Measurements from ENCODE around the gene BACE2.

Gene BACE2

GRCh38 chr21:41167348-41168342 lies at the start of gene BACE2:
TSS of gene BACE2 (plus strand) at chr21:41168160. CDS start at chr21:41168264, 104 bp downstream.
- DNase-seq (ENCODE audit: low read depth in 1 of 2, low spot score in 1 of 2), result no peak

DNA sequence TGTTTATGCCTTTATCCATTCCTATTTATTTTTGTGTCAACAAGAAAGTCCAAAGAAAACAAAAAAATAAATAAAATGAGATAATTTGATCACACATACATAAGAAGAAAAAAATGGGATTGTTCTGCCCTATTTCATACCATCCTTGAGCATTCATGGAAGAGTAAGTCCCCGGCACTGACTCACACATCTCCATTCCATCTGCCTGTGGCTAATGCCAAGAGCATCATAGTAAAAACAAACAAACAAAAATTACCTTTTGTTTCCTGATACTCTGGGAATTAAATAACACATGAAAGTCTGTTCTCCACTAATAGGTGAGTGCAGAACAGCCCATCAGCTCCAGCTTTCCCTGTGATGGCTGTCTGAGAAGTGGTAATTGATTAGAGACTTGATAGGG lies 48.1 kb upstream of the BACE2 start:
- no peak for DNase-seq (ENCODE audit: low read depth in 1 of 2, low spot score in 1 of 2)

DNA sequence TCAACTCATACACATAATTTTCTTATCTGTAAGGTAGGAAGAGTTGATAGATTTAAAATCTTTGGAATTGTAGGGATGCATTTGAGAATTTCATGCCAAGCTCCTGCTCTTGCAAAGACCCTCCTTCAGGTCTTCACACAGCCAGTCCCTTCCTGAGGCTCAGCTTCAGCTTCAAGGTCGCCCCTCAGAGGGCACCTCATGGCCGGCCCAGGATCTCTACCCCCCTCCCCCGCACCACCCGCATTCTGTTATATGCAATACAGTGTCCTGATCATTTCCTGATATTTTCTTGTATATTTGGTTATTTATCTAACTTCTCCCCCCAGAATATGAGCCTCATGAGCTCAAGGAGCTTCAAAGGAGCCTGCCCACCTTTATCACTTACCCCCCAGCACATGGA lies 47.0 kb upstream of the BACE2 start:
- no peak for DNase-seq (ENCODE audit: low read depth in 1 of 2, low spot score in 1 of 2)

DNA sequence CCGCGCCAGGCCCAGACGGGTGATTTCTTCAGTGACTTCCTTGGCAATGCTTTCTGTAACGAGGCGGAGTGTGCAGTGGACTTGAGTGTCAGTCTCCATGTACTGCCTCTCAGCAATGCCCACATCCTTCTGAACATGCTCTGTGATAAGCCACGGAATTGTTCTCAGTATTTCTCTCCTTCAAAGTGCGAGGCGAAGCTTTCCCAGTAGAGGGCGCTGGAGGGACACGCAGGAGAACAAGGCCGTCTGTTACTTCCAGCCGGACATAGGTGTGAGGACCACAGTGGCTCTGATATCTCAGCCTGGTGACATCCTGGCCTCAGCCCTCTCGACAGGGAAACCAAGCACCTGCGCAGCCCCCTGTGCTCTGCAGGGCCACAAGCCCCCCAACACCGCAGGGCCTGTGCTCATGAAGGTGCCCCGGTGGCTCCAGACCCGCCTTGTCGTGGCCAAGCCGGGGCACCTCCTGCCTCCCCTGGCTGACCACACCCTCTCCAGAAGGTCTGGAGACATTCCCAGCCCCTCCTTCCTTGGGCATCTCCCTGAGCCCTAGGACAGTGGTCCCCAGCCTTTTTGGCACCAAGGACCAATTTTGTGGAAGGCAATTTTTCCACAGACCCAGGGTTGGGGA lies 46.1 kb upstream of the BACE2 start:
- DNase-seq (ENCODE audit: low read depth in 1 of 2, low spot score in 1 of 2), result no peak

DNA sequence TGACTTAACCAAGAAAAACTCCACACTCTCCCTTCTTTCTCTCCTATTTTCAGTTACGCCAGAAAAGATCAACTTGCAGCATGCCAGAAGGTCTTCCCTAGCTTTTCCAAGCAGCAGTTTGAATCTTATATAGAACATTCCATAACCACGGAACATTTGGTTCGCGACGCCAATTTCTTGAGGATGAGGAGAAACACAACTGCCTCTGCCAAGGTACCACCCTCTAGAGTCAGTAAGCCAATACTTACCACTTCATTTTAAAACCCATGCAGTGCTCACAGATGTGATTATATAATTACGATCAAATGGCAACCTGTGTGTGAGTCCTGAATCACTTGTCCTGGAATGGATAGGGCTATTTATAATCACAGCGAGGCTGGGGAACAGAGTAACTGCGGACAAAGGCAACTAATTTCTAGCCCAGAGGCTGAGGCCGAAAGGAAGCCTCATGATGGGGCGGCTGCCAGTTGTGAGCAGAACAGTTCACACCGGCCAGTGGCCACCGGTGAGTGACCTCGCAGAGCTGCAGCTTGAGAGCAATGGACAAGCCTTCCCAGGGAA lies 43.2 kb upstream of the BACE2 start:
- no peak for DNase-seq (ENCODE audit: low read depth in 1 of 2, low spot score in 1 of 2)

DNA sequence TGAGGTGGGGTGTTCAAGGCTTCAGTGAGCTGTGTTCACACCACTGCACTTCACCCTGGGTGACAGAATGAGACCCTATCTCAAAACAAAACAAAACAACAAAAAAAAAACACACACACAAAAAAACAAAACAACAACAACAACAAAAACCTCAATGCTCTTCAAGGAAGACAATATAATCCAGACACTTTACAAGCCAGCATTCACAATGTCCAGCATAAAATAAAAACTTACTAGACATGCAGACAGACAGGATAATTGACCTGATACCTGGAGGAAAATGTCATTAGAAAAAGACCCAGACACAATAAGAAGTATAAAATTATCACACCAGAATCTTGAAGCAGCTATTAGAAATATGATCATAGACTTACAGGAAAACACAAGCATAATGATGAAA lies 39.0 kb upstream of the BACE2 start:
- no peak for DNase-seq (ENCODE audit: low read depth in 1 of 2, low spot score in 1 of 2)

DNA sequence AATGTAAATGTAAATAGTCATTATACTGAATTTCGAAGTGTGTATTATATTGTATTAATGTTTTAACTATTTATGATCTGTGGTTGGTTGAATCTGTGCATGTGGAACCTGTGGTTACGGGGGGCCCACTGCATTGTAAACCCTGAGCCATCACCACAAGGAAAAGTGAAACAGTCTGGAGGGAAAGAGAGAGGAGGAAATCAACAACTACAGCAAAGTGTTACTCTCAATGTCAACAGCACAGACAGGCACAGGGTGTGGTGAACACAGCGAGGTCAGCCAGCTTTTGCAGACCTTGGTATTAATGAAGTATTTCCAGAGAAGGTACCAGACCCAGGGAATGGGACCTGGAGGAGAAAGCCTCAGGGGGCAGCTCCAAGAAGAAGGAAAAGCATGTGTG lies 37.1 kb upstream of the BACE2 start:
- DNase-seq (ENCODE audit: low read depth in 1 of 2, low spot score in 1 of 2), result no peak

DNA sequence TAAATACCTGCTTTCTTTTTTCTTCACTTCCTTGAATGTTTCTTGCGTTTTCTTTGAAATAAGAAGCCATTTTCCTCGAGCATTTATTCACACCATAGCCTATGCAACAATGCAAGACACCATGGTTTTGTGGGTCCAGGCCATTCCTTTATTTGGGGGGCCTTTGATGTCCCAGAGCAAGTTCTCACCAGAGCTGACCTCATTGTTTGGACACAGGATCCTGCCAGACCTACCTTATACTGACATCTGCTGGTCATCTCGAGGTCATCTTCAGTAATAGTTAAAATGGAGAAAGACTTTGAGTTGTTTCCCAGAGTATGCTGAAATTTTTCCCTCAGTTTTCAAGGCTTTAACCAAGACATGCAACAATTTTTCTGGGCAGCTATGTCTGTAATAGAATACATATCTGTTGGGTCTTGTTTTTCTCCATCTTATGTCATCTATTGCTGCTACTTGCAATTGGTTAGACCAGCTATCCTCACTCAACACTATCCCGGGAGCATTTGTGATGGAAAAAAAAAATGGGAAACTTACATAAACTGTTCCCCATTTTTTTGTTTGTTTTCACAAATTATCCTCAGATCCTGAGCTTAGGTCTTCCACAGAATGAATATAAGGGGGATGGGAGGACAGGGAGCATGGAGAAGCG lies 34.0 kb upstream of the BACE2 start:
- no peak for DNase-seq (ENCODE audit: low read depth in 1 of 2, low spot score in 1 of 2)

DNA sequence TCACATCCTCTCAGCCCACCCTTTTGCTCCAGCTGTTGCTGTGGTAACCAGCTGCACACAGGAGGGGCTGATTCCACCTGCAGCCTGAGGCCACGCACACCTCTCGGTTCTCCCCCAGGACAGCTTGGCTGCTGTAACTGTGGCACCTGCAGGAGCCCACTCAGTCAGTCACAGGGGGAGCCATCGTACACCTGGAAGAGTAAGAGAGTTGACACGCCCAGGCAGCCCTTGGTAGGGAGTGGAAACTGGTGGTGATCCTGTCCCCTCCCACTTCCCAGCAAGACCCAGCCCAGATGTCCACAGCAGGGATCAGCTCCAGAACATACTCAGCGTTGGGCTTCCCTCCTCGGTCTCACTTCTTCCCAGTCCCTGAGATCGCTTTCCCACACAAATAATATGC lies 32.2 kb upstream of the BACE2 start:
- DNase-seq (ENCODE audit: low read depth in 1 of 2, low spot score in 1 of 2), result no peak

DNA sequence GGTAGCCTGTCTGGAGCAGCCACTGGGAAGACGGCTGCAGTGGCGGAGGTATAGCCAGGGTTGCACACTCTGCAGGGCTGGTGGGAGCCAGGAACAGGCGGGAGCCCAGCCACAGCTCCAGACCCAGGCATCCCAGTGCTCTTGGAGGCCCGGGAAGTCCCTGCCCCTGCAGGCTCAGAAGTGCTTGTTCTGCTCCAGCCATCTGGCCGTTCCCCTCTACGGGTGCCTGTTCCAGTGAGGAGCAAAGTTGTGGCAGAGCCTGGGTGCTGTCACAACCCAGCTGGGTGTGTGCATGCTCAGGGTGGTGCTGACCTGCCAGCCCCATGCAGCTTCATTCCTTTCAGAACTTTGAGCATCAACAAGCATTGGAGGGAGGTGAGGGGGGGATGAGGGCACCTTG lies 31.7 kb upstream of the BACE2 start:
- no peak for DNase-seq (ENCODE audit: low read depth in 1 of 2, low spot score in 1 of 2)

GRCh38 chr21:41137401-41137800 lies 30.6 kb upstream of the BACE2 start:
- DNase-seq (ENCODE audit: low read depth in 1 of 2, low spot score in 1 of 2), result no peak

DNA sequence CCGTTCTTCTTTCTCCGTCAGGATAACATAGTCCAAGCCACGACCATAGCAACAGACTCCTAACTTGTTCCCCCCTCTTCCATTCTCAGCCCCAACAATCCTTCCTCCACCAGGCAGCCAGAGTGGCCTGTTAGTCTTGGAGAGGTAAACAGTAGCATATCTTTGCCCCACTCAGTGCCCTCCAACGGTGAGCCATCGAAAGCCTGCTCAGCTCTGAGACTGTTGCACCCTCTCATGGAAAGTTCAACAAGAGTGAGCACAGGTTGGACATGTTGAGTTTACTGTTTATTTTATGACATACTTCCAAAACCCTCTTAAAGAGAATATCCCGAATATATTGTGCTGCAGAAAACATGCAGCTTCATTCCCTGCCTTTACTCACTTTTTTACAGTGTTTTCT lies 30.1 kb upstream of the BACE2 start:
- DNase-seq (ENCODE audit: low read depth in 1 of 2, low spot score in 1 of 2), result no peak

- no peak for DNase-seq (ENCODE audit: low read depth in 1 of 2, low spot score in 1 of 2)
Measured at GRCh38 chr21:41138711-41139110, 29.2 kb upstream of the BACE2 start.

DNA sequence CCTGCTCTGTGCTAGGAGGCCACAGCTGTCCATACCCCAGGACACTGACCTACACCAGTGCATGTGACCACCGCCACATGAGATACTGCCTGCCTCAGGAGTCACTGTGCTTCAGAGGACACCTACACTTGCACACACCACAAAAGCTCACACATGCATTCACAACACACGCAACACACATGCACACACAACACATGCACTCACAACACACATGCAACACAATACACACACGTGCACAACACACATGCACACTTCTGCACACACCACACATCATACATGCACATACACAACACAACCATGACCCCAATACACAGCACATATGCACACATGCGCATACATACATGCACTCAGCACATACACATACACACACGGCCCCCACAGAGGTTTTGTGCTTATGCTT lies 28.7 kb upstream of the BACE2 start:
- no peak for DNase-seq (ENCODE audit: low read depth in 1 of 2, low spot score in 1 of 2)

DNA sequence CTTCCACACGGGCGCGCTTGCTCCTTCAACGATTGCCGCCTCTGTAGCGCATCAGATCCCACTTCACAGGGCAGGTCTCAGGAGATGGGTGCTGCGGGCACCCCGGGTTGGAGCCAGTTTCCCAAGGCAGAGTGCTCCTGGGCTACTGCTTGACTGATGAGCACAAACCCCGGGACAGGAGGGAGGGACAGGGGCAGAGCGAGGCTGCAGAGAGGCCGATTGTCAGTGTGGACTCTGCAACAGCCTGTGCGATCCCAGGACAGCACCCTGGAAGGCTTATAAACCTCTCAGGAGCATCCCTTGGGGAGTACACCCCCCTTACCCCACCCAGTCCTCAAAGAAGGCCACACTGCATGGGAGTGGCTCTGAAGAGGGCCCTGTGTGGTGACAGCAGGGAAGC lies 28.0 kb upstream of the BACE2 start:
- no peak for DNase-seq (ENCODE audit: low read depth in 1 of 2, low spot score in 1 of 2)

- DNase-seq (ENCODE audit: low read depth in 1 of 2, low spot score in 1 of 2), result no peak
Measured at GRCh38 chr21:41141031-41141457, 26.9 kb upstream of the BACE2 start.

DNA sequence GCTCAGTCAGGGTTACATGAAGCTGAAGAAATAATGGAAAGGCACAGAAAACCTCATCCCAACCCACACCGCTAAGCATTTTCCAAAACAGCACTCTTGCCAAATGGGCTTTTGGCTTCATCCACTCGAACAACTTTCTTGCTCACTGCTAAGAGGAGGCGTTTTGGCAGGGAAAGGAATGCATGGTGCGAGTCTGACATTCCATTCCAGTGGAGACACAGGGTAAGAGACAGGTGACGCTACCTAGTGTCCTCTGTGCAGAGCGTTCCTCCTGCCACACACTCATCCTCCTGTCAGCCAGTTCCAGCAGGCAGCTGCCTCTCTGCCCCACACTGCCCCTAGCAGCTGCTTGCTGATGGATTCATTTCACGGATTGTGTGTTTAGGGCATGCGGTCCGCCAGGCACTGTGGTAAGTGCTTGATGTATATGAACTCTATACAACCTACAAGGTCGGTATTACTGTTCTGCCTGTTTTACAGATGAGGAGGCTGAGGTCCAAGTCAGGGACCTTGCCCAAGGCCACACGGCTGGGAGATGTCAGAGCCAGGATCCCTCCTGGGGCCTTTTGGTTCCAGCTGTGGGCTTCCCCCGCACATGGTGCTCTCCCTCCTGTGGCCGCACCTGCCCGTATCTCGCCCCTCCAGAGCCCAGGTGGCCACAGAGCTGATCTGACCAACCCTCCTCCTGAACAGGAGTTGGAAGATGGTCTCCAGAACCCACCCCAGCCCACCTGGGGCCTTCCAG lies 25.7 kb upstream of the BACE2 start:
- no peak for DNase-seq (ENCODE audit: low read depth in 1 of 2, low spot score in 1 of 2)

- DNase-seq (ENCODE audit: low read depth in 1 of 2, low spot score in 1 of 2), result no peak
Measured at GRCh38 chr21:41143596-41144325, 24.2 kb upstream of the BACE2 start.

DNA sequence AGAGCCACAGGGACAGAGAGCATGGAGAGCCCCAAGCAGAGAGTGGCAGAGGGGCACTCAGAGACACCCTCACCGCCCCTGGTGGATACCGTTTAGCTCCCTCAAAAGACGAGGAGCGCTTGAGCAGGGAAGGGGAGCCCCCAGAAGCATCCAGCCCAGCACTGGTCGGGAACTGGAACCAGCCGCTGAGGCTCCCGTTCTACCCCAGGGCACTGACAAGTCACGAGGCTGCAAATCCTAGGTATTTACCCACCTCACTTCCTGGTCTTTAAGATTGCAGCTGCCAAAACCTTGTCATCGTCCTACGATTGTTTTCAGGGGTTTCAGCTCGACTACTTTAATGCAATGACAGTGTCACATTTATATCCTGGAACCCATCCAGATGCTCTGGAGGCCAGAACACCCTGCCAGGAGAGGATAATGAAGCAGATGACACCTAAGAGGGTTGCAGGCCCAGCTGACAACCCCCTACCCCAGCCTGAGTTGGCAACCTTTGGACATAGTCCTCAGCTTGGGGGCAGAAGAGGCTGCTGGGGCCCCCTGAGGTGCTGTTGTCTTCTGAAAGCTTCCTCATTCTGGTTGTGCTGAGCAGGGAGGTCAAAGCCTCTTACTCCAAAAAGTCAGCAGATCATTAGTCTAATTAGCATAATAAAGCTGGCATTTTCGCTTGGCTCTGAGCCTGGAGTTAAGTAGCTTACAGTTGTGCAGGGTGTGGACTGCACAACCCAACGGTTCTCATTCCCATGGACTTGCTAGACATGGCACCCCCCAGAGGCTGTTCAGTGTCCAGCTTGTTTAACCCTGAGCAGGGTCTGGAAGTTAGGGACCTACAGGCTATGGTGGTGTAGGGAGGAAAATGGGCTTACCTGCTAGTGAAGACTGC lies 20.6 kb upstream of the BACE2 start:
- no peak for DNase-seq (ENCODE audit: low read depth in 1 of 2, low spot score in 1 of 2)
